ENCODE results near the gene CST1.
"Not testable (repeated sequence)": the region's sequence is repeated elsewhere in the genome, so short reads cannot be mapped to it uniquely, and the experiment has no call there.

Gene CST1

GRCh38 chr20:23754731-23755130, 4.0 kb upstream of the CST1 start:
- no peak for DNase-seq

DNA sequence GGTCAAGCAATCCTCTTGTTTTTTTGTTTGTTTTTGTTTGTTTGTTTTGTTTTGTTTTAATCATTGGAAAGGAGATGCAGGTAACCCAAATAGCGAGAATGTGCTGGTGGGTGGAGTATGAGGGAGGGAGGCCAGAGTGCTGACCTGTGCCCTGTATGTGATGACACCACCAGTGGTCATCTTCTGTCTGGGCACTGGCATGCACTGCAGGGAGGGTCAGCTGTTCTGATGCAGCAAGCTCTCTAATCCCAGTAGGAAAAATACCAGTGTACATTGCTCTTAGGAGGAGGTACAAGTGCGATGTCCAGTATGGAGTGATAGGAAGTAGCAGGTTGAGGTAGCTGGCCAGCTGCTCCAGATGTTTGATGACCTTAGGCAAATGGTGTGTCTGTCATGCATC, 2.9 kb upstream of the CST1 start:
- no peak for DNase-seq

DNA sequence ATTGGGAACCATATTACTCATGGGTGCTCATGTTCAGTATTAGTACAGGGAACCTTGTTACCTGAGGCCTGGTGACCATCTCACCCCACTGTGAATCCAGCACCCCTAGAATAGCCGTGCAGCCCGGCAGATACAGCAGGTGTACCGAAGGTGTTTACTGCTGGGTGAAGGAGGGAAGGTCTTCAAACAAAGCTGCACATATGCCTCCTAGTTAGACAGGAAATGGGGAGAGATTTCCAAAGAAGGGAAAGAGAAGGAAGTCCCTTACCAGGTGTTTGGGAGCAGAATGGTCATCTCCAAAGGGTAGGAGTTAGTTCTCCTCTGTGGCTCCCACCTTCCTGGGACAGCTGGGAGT, 2.4 kb upstream of the CST1 start:
- no peak for DNase-seq

DNA sequence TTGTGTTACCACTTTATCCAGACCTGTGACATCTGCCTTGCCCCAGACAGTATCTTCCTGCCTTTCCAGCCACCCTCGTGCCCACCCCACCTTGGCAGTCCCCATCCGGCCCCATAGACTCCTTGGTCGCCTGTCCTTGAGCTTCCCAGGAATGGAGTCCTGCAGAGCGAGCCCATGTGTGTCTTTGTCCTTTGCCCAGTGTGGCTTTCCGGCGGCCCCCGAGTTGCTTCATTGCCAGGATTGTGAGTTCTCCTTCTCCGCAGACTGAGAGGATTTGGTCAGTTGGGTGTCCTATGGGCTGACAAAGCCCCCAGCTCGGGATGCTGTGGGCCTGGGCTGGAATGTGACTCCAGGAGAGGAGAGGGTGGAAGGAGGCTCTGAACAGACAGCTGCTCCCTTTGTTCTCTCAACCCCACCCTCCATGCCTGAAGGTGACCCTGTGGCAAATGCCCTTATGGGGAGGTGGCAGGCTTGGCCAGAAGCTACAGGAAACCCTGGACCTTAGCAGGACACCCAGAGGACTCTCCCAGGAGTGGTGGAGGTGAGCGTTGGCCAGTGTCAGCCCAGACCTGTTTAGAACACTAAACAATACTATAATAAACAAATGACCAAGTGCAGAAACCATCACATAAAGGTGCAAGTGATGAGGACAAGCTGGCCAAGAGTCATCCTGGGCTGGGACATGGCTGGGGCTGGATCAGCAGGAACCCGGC, 1.9 kb upstream of the CST1 start:
- DNase-seq = no peak

GRCh38 chr20:23752019-23752418, 1.3 kb upstream of the CST1 start:
- DNase-seq = no peak

DNA sequence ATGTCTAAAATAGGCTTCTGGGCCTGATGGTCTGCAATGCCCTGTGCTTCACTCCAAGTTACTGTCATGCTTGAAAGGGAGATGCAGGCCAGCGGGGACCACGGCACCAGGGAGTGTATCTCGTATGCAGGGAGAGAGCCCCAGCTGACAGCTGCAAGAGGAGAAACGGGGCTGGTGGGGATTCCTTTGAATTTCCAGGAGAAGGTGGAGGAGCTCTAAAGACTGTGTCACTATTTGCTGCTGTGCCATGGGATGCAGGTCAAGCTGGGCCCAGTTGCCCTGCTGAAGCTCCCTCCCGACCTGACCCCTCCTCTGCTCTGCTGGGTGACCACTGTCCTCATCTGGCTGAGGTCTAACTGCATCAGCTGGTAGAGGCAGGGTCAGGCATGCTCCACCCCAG, 989 bp downstream of the CST1 start:
- no peak for DNase-seq

GRCh38 chr20:23748975-23749374, 1.8 kb downstream of the CST1 start:
- DNase-seq = not testable (repeated sequence)

DNA sequence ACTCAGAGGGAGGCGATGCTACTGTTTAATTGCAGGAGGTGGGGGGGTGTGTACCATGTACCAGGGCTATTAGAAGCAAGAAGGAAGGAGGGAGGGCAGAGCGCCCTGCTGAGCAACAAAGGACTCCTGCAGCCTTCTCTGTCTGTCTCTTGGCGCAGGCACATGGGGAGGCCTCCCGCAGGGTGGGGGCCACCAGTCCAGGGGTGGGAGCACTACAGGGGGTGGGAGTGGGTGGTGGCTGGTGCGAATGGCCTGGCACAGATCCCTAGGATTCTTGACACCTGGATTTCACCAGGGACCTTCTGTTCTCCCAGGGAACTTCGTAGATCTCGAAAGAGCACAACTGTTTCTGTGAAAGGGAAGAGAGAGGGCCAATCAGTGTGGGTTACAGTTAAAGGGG, 3.2 kb downstream of the CST1 start:
- not testable (repeated sequence) for DNase-seq

DNA sequence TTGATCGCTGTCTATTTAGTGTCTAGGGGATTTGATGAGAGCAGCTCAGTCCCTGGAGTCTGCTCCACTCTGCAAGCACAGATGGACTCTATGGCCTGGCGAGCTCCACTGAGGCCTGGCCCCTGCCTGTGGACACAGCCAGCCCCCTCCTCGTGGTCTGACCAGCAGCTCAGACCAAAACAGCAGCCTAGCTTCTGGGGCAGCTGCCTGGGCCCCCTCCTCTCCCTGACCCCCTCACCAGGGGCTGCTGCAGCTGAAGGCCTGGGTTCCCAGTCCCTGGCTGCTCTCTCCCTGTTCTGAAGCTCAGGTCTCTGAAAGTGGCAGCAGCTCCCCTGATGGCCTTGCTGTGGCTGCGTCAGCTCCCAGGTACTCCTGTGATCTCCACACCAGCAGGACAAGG, 3.6 kb downstream of the CST1 start:
- DNase-seq = not testable (repeated sequence)

GRCh38 chr20:23746321-23746720, 4.4 kb downstream of the CST1 start:
- DNase-seq = no peak

DNA sequence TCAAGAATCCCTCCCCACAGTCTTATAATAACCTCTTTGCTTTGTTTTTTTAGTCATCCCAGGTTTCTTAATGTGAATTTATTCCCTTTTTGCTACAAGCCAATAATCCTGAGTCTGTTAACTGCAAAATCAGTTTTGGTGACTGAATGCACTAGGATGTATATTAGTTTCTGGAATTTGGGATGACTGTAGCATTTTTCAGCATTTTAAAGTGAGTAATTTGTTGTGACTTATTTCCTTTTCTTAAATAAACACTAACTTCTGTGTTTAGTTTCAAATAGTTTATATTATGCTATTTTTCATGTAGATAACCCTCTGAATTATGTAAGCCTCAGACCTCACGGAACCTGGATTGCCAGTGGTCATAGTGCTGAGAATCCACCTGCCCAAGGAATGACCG, 5.5 kb downstream of the CST1 start:
- DNase-seq = no peak

- DNase-seq = no peak
Measured at GRCh38 chr20:23744817-23745216, 5.9 kb downstream of the CST1 start.

GRCh38 chr20:23735391-23735790, 15.3 kb downstream of the CST1 start:
- not testable (repeated sequence) for DNase-seq

- DNase-seq = not testable (repeated sequence)
Measured at GRCh38 chr20:23734949-23735348, 15.8 kb downstream of the CST1 start.

GRCh38 chr20:23734440-23734839, 16.3 kb downstream of the CST1 start:
- DNase-seq = not testable (repeated sequence)

- DNase-seq = no peak
Measured at GRCh38 chr20:23727016-23727415, 23.7 kb downstream of the CST1 start.

GRCh38 chr20:23725102-23725501, 25.6 kb downstream of the CST1 start:
- no peak for DNase-seq

DNA sequence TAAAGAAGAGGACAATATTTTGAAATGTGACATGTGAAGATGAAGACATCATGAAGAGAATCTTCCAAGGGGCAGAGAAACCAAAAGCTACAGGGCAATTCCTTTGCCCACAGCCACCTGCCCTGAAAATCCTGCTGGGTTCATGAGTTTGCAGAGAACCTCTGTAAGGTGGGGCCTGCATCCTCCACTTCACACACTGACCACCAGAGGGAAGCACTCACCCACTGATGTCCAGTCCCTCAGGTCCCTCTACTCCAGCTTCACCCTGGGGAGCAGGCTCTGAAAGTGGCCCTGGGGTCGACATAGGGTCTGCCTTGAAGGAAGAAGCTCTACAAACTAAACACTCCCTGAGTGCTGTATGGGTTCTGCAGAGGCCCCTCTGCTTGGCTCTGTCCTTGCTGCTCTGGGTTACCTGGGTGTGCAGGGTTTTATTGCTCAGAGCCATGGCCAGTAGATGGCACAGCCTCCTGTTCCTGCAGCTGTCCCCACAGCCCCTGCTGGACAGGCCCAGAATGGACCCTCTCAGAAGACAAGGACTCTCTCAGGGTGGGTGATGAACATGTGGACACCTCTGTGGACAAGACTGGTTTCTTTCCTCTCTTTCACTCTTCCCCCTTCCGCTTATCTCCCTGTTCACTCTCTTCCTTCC, 27.0 kb downstream of the CST1 start:
- not testable (repeated sequence) for DNase-seq

- DNase-seq = not testable (repeated sequence)
Measured at GRCh38 chr20:23722851-23723250, 27.9 kb downstream of the CST1 start.

DNA sequence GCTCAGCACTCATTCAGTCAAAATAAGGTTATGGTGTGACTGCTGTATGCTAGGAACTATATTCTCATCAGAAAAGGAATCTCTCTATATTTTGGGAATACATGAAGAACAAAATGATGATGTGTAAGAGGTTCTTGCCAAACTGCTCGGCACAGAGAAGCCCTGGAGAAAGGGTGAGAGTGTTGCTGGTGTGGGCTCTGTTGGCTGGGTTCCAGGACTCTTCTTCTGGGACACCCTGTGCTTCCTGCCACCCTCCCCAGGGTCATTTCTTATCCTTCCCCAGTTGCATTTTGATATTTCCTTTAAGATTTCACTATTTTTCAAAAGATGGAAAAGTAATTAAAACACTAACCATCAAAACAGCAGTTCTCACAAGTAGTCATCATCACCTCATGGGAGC, 28.8 kb downstream of the CST1 start:
- no peak for DNase-seq

DNA sequence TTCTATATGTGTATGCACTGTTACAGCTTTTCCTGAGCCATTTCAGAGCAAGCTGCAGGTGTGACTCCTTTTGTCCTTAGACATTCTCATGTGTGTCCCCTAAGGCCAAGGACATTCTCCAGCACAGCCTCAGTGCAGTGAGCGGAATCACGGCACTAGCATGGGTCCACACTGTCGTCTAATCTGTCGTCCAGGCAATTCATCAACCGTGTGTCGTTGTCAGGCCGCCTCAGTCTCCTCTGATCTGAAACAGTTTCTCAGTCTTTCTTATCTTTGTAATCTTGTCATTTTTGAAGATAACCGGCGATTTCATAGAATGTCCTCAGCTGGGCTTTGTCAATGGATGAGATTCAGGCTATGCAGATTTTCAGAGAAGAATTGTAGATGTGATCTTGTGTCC, 31.4 kb downstream of the CST1 start:
- DNase-seq = not testable (repeated sequence)

- not testable (repeated sequence) for DNase-seq
Measured at GRCh38 chr20:23711778-23712177, 39.0 kb downstream of the CST1 start.

DNA sequence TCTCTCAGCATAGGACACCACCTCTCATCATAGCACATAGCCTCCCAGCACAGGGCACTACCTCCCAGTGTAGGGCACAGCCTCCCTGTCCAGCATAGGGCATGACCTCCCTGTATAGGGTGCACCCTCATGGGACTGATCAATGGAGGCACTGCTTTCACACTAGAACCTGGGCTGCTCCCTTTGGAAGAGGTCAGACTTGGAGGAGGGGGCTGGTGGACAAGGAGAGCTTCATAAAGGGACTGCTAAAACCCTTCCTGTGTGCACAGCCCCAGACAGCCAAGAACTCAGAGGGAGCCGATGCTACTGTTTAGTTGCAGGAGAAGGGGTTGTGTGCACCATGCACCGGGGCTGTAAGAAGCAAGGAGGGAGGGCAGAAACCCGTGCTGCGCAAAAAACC, 40.0 kb downstream of the CST1 start:
- DNase-seq = no peak

GRCh38 chr20:23705895-23706294, 44.8 kb downstream of the CST1 start:
- no peak for DNase-seq

- no peak for DNase-seq
Measured at GRCh38 chr20:23702021-23702420, 48.7 kb downstream of the CST1 start.

Measured in right hindlimb (tissue), 1 donor.